ENCODE results near the gene STIM2. TPM values are rescaled to one million over a fixed set of nuclear protein-coding genes. Genes with fewer than 3 reads are reported as not detected.

STIM2 gene
- total and polyA plus RNA-seq, 2 donors (not counting 1 experiment from before 2014, with no cell fraction given): 19.0 to 33.0 TPM

GRCh38 chr4:26863512-26863911 is 2.9 kb downstream of the STIM2 start:
- Histone ChIP-seq H4K20me1 (ENCODE audit: control insufficient read depth, extremely low read depth, insufficient read depth, low read length) (no peaks in the 10 kb centered on the region), H3K4me3 (replicated peaks in 1 of 4; ENCODE audit: control extremely low read depth in 1 of 4, insufficient read depth in 1 of 4, low read depth in 3 of 4, low read length in 4 of 4) (peak overlapping the region in 3 of 4 experiments; percentile 65 to 96 (median 92)), H3K9me3 (ENCODE audit: control insufficient read depth, insufficient read depth, low read depth, low read length) (no peaks in the 10 kb centered on the region), H3K27me3 (ENCODE audit: control insufficient read depth, insufficient read depth, low read length) (no peaks in the 10 kb centered on the region), H3K4me1 (ENCODE audit: control insufficient read depth, extremely low read depth, insufficient read depth, low read length) (peaks cover 7% of the 10 kb centered on the region), H2AFZ (ENCODE audit: low read length) (no peak overlapping the region), H3K27ac (ENCODE audit: insufficient read depth, low read length) (no peak overlapping the region), H3K9ac (ENCODE audit: insufficient read depth, low read length) (no peak overlapping the region), H3K4me2 (ENCODE audit: extremely low read depth, insufficient read depth, low read length) (peak overlapping the region; percentile 27), H3K36me3 (ENCODE audit: control insufficient read depth, insufficient read depth, low read length) (no peaks in the 10 kb centered on the region), H3K79me2 (ENCODE audit: control insufficient read depth, insufficient read depth, low read length) (peaks cover 48% of the 10 kb centered on the region)
- DNase-seq (ENCODE audit: low read depth in 2 of 2): no peak
- TF ChIP-seq EZH2 (IDR thresholded peaks at IDR 0.05; ENCODE audit: low read length, missing control alignments) (no peak), CTCF (conservative IDR thresholded peaks at IDR 0.05 in 1 of 2, IDR thresholded peaks at IDR 0.05 in 1 of 2; ENCODE audit: low read depth in 1 of 2, low read length in 2 of 2) (no peak)

- no peaks in the 10 kb centered on the region for H3K4me1 ChIP-seq (ENCODE audit: control insufficient read depth, extremely low read depth, insufficient read depth, low read length)
- no peak overlapping the region for H3K9ac ChIP-seq (ENCODE audit: insufficient read depth, low read length)
- peak overlapping the region; percentile 40 for H3K4me2 ChIP-seq (ENCODE audit: extremely low read depth, insufficient read depth, low read length)
- H3K27me3 ChIP-seq (ENCODE audit: control insufficient read depth, insufficient read depth, low read length): no peaks in the 10 kb centered on the region
- peak overlapping the region in 1 of 4 experiments; percentile 65 for H3K4me3 ChIP-seq (replicated peaks in 1 of 4; ENCODE audit: control extremely low read depth in 1 of 4, insufficient read depth in 1 of 4, low read depth in 3 of 4, low read length in 4 of 4)
- H2AFZ ChIP-seq (ENCODE audit: low read length): no peak overlapping the region
- no peaks in the 10 kb centered on the region for H4K20me1 ChIP-seq (ENCODE audit: control insufficient read depth, extremely low read depth, insufficient read depth, low read length)
- H3K79me2 ChIP-seq (ENCODE audit: control insufficient read depth, insufficient read depth, low read length): peaks cover 54% of the 10 kb centered on the region
- no peaks in the 10 kb centered on the region for H3K36me3 ChIP-seq (ENCODE audit: control insufficient read depth, insufficient read depth, low read length)
- no peaks in the 10 kb centered on the region for H3K9me3 ChIP-seq (ENCODE audit: control insufficient read depth, insufficient read depth, low read depth, low read length)
- no peak for DNase-seq (ENCODE audit: low read depth in 2 of 2)
- H3K27ac ChIP-seq (ENCODE audit: insufficient read depth, low read length): no peak overlapping the region
- TF ChIP-seq CTCF (conservative IDR thresholded peaks at IDR 0.05 in 1 of 2, IDR thresholded peaks at IDR 0.05 in 1 of 2; ENCODE audit: low read depth in 1 of 2, low read length in 2 of 2): no peak
- TF ChIP-seq EZH2 (IDR thresholded peaks at IDR 0.05; ENCODE audit: low read length, missing control alignments): no peak
Measured at GRCh38 chr4:26864899-26865298, 4.3 kb downstream of the STIM2 start.

GRCh38 chr4:26866203-26866602 is 5.6 kb downstream of the STIM2 start:
- no peak overlapping the region for H3K9ac ChIP-seq (ENCODE audit: insufficient read depth, low read length)
- no peaks in the 10 kb centered on the region for H4K20me1 ChIP-seq (ENCODE audit: control insufficient read depth, extremely low read depth, insufficient read depth, low read length)
- no peaks in the 10 kb centered on the region for H3K4me1 ChIP-seq (ENCODE audit: control insufficient read depth, extremely low read depth, insufficient read depth, low read length)
- TF ChIP-seq EZH2 (IDR thresholded peaks at IDR 0.05; ENCODE audit: low read length, missing control alignments) (no peak), CTCF (conservative IDR thresholded peaks at IDR 0.05 in 1 of 2, IDR thresholded peaks at IDR 0.05 in 1 of 2; ENCODE audit: low read depth in 1 of 2, low read length in 2 of 2) (no peak)
- no peak overlapping the region for H2AFZ ChIP-seq (ENCODE audit: low read length)
- H3K4me2 ChIP-seq (ENCODE audit: extremely low read depth, insufficient read depth, low read length): no peak overlapping the region
- H3K9me3 ChIP-seq (ENCODE audit: control insufficient read depth, insufficient read depth, low read depth, low read length): no peaks in the 10 kb centered on the region
- peaks cover 54% of the 10 kb centered on the region for H3K79me2 ChIP-seq (ENCODE audit: control insufficient read depth, insufficient read depth, low read length)
- H3K36me3 ChIP-seq (ENCODE audit: control insufficient read depth, insufficient read depth, low read length): no peaks in the 10 kb centered on the region
- no peaks in the 10 kb centered on the region for H3K27me3 ChIP-seq (ENCODE audit: control insufficient read depth, insufficient read depth, low read length)
- no peak for DNase-seq (ENCODE audit: low read depth in 2 of 2)
- H3K27ac ChIP-seq (ENCODE audit: insufficient read depth, low read length): no peak overlapping the region
- H3K4me3 ChIP-seq (replicated peaks in 1 of 4; ENCODE audit: control extremely low read depth in 1 of 4, insufficient read depth in 1 of 4, low read depth in 3 of 4, low read length in 4 of 4): no peak overlapping the region
